ENCODE data around the gene TCOF1.

TCOF1 gene

DNA sequence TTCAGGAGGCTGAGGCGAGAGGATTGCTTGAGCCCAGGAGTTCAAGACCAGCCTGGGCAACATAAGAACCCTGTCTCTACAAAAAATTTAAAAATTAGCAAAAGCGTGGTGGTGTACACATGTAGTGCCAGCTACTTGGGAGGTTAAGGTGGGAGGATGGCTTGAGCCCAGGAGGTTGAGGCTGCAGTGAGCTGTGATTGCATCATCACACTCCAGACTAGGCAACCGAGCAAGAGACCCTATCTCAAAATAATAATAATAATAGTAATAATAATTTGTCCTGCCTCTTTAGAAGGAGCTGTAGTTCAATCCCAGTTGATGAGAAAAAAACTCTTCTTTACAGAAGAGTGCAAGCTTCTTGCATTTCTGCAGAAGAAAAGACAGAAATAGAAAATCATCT, 65.3 kb downstream of the TCOF1 start:
- TF ChIP-seq, protein P1, sequence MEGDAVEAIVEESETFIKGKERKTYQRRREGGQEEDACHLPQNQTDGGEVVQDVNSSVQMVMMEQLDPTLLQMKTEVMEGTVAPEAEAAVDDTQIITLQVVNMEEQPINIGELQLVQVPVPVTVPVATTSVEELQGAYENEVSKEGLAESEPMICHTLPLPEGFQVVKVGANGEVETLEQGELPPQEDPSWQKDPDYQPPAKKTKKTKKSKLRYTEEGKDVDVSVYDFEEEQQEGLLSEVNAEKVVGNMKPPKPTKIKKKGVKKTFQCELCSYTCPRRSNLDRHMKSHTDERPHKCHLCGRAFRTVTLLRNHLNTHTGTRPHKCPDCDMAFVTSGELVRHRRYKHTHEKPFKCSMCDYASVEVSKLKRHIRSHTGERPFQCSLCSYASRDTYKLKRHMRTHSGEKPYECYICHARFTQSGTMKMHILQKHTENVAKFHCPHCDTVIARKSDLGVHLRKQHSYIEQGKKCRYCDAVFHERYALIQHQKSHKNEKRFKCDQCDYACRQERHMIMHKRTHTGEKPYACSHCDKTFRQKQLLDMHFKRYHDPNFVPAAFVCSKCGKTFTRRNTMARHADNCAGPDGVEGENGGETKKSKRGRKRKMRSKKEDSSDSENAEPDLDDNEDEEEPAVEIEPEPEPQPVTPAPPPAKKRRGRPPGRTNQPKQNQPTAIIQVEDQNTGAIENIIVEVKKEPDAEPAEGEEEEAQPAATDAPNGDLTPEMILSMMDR (IDR thresholded peaks at IDR 0.05), result no peak

DNA sequence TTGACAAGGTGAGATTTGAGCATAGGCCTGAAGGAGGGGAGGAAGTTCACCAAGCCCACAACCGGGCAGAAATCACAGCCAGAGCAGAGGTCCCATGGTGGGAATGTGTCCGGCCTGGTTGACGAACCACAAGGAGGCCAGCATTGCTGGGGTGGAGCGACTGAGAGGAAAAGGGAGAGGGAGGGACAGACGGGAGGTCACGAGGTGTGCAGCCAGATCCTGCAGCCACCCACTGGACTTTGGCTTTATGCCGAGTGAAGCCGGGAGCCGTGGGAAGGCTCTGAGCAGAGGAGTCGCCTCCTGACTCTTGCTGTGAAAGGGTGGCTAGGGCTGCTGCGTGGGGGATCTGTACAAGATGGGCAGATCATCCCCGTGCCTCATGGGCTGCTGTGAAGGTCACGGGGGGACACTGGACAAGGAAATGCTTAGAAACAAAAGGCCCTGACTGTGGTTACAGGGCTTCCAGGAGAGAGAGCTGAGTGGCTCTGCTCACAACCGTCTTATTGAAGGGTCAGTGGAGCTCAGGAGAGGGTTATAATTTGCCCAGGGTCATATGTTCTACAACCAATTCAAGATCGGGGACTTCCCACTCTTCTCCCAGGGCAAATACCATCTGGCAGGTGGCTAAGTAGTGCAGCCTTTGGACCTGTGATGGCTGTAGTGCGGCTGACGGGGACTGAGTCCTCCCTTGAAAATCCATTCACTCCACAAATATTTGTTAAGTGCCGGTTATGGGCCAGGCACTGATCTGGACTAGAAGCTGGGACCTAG, 70.8 kb downstream of the TCOF1 start:
- TF ChIP-seq, protein P1 (IDR thresholded peaks at IDR 0.05), result no peak

DNA sequence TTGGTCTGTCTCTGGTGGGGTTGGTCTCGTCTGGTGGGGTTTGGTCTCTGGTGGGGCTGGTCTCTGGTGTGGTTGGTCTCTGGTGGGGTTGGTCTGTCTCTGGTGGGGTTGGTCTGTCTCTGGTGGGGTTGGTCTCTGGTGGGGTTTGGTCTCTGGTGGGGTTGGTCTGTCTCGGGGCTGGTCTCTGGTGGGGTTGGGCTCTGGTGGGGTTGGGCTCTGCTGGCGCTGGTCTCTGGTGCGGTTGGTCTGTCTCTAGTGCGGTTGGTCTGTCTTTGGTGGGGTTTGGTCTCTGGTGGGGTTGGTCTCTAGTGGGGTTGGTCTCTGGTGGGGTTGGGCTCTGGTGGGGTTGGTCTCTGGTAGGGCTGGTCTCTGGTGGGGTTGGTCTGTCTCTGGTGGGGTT, 71.5 kb downstream of the TCOF1 start:
- TF ChIP-seq, protein P1 (IDR thresholded peaks at IDR 0.05), result no peak

DNA sequence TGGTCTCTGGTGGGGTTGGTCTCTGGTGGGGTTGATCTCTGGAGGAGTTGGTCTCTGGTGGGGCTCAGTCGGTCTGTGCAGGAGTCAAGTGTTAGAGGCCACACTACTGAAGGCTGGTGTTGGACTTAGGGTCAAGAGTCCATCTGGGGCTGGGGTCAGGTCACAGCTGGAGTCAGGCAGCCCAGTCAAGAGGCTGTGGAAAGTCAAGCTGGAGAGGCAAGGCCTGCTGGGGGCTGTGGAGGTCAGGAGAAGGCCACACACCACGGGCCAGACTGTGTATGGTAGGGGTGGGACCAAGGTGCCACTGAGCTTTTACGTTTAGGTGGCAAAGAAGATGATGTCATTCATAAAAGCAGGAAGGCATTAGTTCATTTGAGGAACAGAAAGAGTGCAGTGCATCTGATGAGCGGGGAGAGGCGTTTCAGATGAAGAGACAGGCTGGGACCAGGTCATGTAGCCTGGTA, 71.9 kb downstream of the TCOF1 start:
- TF ChIP-seq, protein P1 (IDR thresholded peaks at IDR 0.05), result no peak

DNA sequence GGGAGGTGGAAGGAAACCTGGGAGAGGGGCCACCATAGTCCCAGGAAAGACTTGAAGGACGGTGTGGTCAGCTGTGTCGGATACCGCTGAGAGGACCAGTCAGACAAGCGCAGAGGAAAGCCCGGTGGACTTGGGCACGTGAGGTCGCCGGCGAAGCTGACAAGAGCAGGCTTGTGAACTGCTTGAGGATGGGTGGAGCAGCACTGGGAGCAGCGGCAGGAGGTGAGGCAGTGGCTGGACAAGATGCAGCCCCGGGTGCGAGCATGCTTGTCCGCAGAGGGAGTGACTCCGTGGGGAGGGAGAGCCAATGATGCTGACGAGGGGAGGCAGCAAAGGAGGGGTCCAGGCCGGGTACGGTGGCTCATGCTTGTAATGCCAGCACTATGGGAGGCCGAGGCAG, 73.6 kb downstream of the TCOF1 start:
- TF ChIP-seq, protein P1 (IDR thresholded peaks at IDR 0.05), result no peak

DNA sequence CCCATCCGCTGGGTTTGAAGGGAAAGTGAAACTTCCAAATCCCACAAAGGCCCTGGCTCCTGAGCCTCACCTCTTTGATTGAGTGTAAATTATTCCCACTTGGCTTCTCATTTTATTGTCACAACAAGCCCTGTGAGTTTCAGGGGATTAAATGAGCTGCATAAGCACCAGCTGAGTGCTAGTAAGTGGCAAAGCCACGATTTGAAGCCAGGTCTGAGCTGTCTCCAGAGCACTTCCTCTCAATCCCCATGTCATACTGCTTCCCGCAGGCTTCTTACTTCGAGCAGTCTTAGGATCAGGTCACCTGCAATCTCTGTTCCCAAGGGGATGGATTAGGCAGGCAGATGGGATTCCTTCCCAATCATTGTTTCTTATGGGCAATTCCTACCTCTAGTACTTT, 74.1 kb downstream of the TCOF1 start:
- TF ChIP-seq, protein P1 (IDR thresholded peaks at IDR 0.05), result no peak

DNA sequence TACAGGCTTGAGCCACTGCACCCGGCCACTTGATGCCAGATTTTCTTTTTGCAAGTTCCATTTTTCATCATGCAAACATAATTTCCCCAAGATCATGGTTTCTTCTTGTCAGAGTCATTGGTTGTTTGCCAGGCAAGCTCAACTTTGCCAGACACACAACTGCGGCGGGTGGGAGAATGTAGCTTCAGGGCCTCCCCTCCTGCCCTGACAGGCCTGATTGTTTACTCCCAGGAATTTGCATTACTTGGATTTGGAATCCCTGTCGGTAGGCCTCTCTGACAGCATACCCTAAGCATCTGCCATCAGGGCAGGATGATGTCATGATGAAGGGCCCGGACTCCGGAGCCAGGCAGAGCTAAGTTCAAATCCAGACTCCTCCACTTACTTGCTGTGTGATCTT, 77.0 kb downstream of the TCOF1 start:
- TF ChIP-seq, protein P1 (IDR thresholded peaks at IDR 0.05), result no peak
